ENCODE results near the gene NPY1R. TPM values are rescaled to one million over a fixed set of nuclear protein-coding genes. Genes with fewer than 3 reads are reported as not detected.

The NPY1R gene
- total RNA-seq, 1 donor from 2014 or later, result 16.7 TPM

DNA sequence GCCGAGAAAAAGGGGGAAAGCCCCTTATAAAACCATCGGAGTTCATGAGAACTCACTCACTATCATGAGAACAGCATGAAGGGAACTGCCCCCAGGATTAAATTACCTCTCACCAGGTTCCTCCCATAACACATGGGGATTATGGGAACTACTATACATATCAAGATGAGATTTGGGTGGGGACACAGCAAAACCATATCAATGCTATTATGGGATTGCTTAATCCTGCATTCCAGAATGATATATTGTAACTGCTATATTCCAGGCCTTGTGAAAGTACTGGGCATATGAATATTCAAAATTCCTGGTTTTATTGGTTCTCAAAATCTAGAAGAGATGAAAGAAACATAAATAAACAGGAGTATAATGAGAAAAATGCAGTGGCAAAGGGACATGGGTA is 29.3 kb downstream of the NPY1R start:
- no peaks in the 10 kb centered on the region for H3K36me3 ChIP-seq
- H3K27me3 ChIP-seq, result no peaks in the 10 kb centered on the region

GRCh38 chr4:163300445-163300844 is 32.0 kb downstream of the NPY1R start:
- Histone ChIP-seq H3K27ac (no peak overlapping the region), H3K9me3 (no peaks in the 10 kb centered on the region), H3K27me3 (no peaks in the 10 kb centered on the region), H3K4me3 (no peak overlapping the region), H3K36me3 (no peaks in the 10 kb centered on the region), H3K4me1 (no peaks in the 10 kb centered on the region)
- intact Hi-C loops (cut with DNase I), result loop anchor here (10.0 kb wide), 1 partner anchor 156 kb away; no protein-coding TSS in a partner anchor
- TF ChIP-seq CTCF (IDR thresholded peaks at IDR 0.05) (no peak), POLR2A (IDR thresholded peaks at IDR 0.05) (no peak), POLR2AphosphoS5 (IDR thresholded peaks at IDR 0.05; ENCODE audit: insufficient read depth in 1 of 2, low read depth in 1 of 2) (no peak)
- DNase-seq (ENCODE audit: extremely low spot score in 2 of 2), result no peak

More for the DNA sequence above, 29.3 kb downstream of the NPY1R start:
- TF ChIP-seq CTCF (IDR thresholded peaks at IDR 0.05) (no peak), POLR2AphosphoS5 (IDR thresholded peaks at IDR 0.05; ENCODE audit: insufficient read depth in 1 of 2, low read depth in 1 of 2) (no peak), POLR2A (IDR thresholded peaks at IDR 0.05) (no peak)
- intact Hi-C loops (cut with DNase I), result loop anchor here (10.0 kb wide), 1 partner anchor 158 kb away; no protein-coding TSS in a partner anchor
- no peak overlapping the region for H3K4me3 ChIP-seq
- no peaks in the 10 kb centered on the region for H3K9me3 ChIP-seq
- H3K27ac ChIP-seq, result no peak overlapping the region
- H3K4me1 ChIP-seq, result no peaks in the 10 kb centered on the region
- DNase-seq (ENCODE audit: extremely low spot score in 2 of 2), result no peak

GRCh38 chr4:163295138-163295537 is 37.3 kb downstream of the NPY1R start:
- intact Hi-C loops (cut with DNase I), result no loop called here
- TF ChIP-seq CTCF (IDR thresholded peaks at IDR 0.05), result no peak
- TF ChIP-seq POLR2AphosphoS5 (IDR thresholded peaks at IDR 0.05; ENCODE audit: insufficient read depth in 1 of 2, low read depth in 1 of 2), result no peak
- TF ChIP-seq POLR2A (IDR thresholded peaks at IDR 0.05), result no peak
- no peaks in the 10 kb centered on the region for H3K27me3 ChIP-seq

DNA sequence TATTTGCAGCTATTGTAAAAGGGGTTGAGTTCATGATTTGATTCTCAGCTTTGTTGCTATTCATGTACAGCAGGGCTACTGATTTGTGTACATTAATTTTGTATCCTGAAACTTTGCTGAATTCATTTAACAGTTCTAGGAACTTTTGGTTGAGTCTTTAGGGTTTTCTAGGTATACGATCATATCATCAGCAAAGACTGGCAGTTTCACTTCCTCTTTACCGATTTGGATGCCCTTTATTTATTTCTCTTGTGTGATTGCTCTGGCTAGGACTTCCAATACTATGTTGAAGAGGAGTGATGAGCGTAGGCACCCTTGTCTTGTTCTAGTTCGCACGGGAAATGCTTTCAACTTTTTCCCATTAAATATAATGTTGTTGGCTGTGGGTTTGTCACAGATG is 48.1 kb downstream of the NPY1R start:
- Histone ChIP-seq H3K4me3 (no peak overlapping the region), H3K9me3 (no peaks in the 10 kb centered on the region), H3K27ac (no peak overlapping the region), H3K36me3 (no peaks in the 10 kb centered on the region), H3K4me1 (no peaks in the 10 kb centered on the region), H3K27me3 (no peaks in the 10 kb centered on the region)
- DNase-seq (ENCODE audit: extremely low spot score in 2 of 2), result no peak
- TF ChIP-seq POLR2AphosphoS5 (IDR thresholded peaks at IDR 0.05; ENCODE audit: insufficient read depth in 1 of 2, low read depth in 1 of 2) (no peak), POLR2A (IDR thresholded peaks at IDR 0.05) (no peak), CTCF (IDR thresholded peaks at IDR 0.05) (no peak)
- intact Hi-C loops (cut with DNase I), result no loop called here

More at GRCh38 chr4:163295138-163295537, 37.3 kb downstream of the NPY1R start:
- no peaks in the 10 kb centered on the region for H3K9me3 ChIP-seq
- DNase-seq (ENCODE audit: extremely low spot score in 2 of 2), result no peak
- no peaks in the 10 kb centered on the region for H3K36me3 ChIP-seq
- no peak overlapping the region for H3K4me3 ChIP-seq
- no peaks in the 10 kb centered on the region for H3K4me1 ChIP-seq
- H3K27ac ChIP-seq, result no peak overlapping the region

DNA sequence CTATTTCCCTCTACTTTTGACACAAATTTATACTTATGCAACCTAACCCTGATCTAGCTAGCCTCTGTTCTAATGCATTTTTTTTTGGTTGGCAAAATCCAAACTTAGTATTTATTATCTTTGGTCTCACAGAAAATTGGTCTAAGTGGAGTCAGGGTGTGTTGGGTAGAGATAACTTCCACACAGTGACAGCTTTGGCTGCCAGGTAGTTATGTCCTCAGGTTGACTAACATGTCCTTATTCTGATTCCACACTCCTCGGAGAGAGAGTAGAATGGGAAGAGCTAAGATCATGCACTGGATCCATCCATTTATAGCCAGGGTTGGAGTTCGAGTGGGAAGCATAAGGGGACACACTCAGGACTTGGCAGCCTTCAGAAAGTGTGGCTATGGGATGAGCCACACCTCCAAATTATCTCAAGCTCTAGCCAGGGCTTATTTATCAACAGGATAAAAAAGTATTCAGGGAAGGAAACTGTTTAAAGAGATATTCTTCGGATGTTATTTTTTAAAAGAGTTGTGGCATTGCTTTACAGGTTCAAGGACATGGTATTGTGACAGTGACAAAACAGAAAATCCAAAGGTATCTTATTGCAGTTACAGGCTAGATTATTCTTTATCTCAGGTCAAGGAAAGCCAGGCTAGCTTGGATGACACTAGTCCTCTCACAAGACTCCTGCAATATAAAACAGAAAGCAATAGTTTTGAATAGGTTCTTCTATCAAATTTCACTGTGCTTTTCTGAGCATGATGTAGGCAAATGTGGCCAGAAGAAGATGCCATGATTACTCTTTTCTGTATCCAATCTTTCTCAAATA is 51.5 kb downstream of the NPY1R start:
- TF ChIP-seq POLR2AphosphoS5 (IDR thresholded peaks at IDR 0.05; ENCODE audit: insufficient read depth in 1 of 2, low read depth in 1 of 2), result no peak
- no peak for TF ChIP-seq CTCF (IDR thresholded peaks at IDR 0.05)
- no peak for TF ChIP-seq POLR2A (IDR thresholded peaks at IDR 0.05)
- no peak overlapping the region for H3K4me3 ChIP-seq
- H3K4me1 ChIP-seq, result no peaks in the 10 kb centered on the region
- H3K27ac ChIP-seq, result no peak overlapping the region
- no peaks in the 10 kb centered on the region for H3K27me3 ChIP-seq
- no peak for DNase-seq (ENCODE audit: extremely low spot score in 2 of 2)
- H3K9me3 ChIP-seq, result no peaks in the 10 kb centered on the region
- intact Hi-C loops (cut with DNase I), result no loop called here
- H3K36me3 ChIP-seq, result no peaks in the 10 kb centered on the region

Measured in vagina (tissue), 2 donors.